K562 (cell line): Measurements from ENCODE around the gene C16orf74. TPM values are rescaled to one million over a fixed set of nuclear protein-coding genes. Genes with fewer than 3 reads are reported as not detected.

Source experiments
- ATAC-seq: fragments of 200-7000 bp; cut with Tn5 transposase; 3 replicates; pipeline ENCODE4 v1.9.1; 2020; ENCODE audit warnings: moderate library complexity
- BruUV-seq: library from RNA; stranded (reverse); fragments of 400-500 nt; replicated peaks from 2 replicates; lab custom pipeline; 2021; lab: Mats Ljungman, UMichigan
- CTCF ChIA-PET: fragments of 300-600 bp; formaldehyde crosslinking; extraction: SDS; loops from one replicate; lab custom pipeline; 2021; ENCODE audit warnings: low intra/inter-chr PET ratio; lab: Yijun Ruan, JAX
- POLR2A ChIA-PET: fragments of 300-600, 350-650 bp; sonication (Branson Sonifier 250); formaldehyde crosslinking; extraction: SDS; loops from one replicate; lab custom pipeline; 2021; ENCODE audit warnings: antibody characterized with exemption, inconsistent platforms; lab: Yijun Ruan, JAX
- DNase-seq, 4 experiments: peaks; one replicate each; pipeline versions ENCODE4 v3.0.0 to v3.0.0-alpha.2; 2011 to 2018; ENCODE audit warnings: low spot score in 3 of 4, mixed read lengths in 3 of 4; ENCODE audit errors: extremely low read depth in 1 of 4
- FAIRE-seq: peaks from 2 replicates; lab custom pipeline; 2011; peaks lifted over from hg19 to GRCh38; lab: Jason Lieb, UNC
- H2AFZ ChIP-seq: 2 replicates; pipeline ENCODE4 v1.6.0; 2011; ENCODE audit warnings: low read depth, low read length, control low read depth, inconsistent platforms
- H3K27ac ChIP-seq: fragments of 200-600 bp; 3 replicates; pipeline ENCODE4 v1.8.0; 2011; ENCODE audit warnings: low read depth, mild to moderate bottlenecking, control low read depth, inconsistent platforms, low read length, moderate library complexity, mixed read lengths; ENCODE audit errors: extremely low read depth
- H3K27me3 ChIP-seq, 2 experiments: fragments of 300-600 bp in 1 of 2; 2 replicates in 1 of 2; 3 replicates in 1 of 2; pipeline versions ENCODE4 v1.6.0 to v1.8.0; 2011; ENCODE audit warnings: inconsistent platforms in 2 of 2, low read length in 2 of 2, mild to moderate bottlenecking in 1 of 2, mixed read lengths in 1 of 2, moderate library complexity in 1 of 2; ENCODE audit not compliant: control insufficient read depth in 2 of 2, insufficient read depth in 2 of 2
- H3K36me3 ChIP-seq: fragments of 300-600 bp; 3 replicates; pipeline ENCODE4 v1.8.0; 2011; ENCODE audit warnings: mild to moderate bottlenecking, low read length, inconsistent platforms; ENCODE audit not compliant: control insufficient read depth, insufficient read depth
- H3K4me1 ChIP-seq, 2 experiments: fragments of 200-600 bp in 1 of 2; replicated peaks in 1 of 2; 2 replicates in 1 of 2; 3 replicates in 1 of 2; pipeline versions ENCODE4 v1.5.1 to v1.8.0; 2011; ENCODE audit warnings: inconsistent platforms in 2 of 2, low read length in 2 of 2, mild to moderate bottlenecking in 1 of 2, mixed read lengths in 1 of 2, moderate library complexity in 1 of 2; ENCODE audit not compliant: control insufficient read depth in 2 of 2, insufficient read depth in 2 of 2
- H3K4me2 ChIP-seq: 2 replicates; pipeline ENCODE4 v1.6.1; 2011; ENCODE audit warnings: low read length, control low read depth, inconsistent platforms, mixed read lengths; ENCODE audit not compliant: insufficient read depth
- H3K4me3 ChIP-seq: fragments of 200-600 bp; sonication (generic), shearing (Covaris generic); 2 replicates; pipeline ENCODE4 v1.5.1; 2016; ENCODE audit warnings: control low read depth, inconsistent platforms
- H3K79me2 ChIP-seq: fragments of 200-600 bp; 3 replicates; pipeline ENCODE4 v1.8.0; 2011; ENCODE audit warnings: low read length, inconsistent platforms; ENCODE audit not compliant: control insufficient read depth, insufficient read depth
- H3K9ac ChIP-seq, 2 experiments: 2 replicates each; pipeline versions ENCODE4 v1.6.0 to v1.6.1; 2011; ENCODE audit warnings: low read depth in 2 of 2, low read length in 2 of 2, control low read depth in 1 of 2, inconsistent platforms in 1 of 2, mild to moderate bottlenecking in 1 of 2, mixed read lengths in 1 of 2; ENCODE audit not compliant: insufficient read depth in 1 of 2
- H3K9me1 ChIP-seq: one replicate; pipeline ENCODE4 v1.6.0; 2011; ENCODE audit warnings: inconsistent platforms, mild to moderate bottlenecking, low read length, moderate library complexity; ENCODE audit not compliant: control insufficient read depth, insufficient read depth
- H3K9me3 ChIP-seq: replicated peaks from 2 replicates; pipeline ENCODE4 v1.5.1; 2011; ENCODE audit warnings: low read depth, low read length, inconsistent platforms; ENCODE audit not compliant: control insufficient read depth, insufficient read depth
- H4K20me1 ChIP-seq: replicated peaks from 2 replicates; pipeline ENCODE4 v1.6.1; 2011; ENCODE audit warnings: low read length, inconsistent platforms, mixed read lengths; ENCODE audit not compliant: control insufficient read depth, insufficient read depth
- E2F6 ChIP-seq, 2 experiments: IDR thresholded peaks; 2 replicates each; pipeline ENCODE4 v1.6.1; 2011; ENCODE audit warnings: borderline replicate concordance in 1 of 2, control low read depth in 1 of 2, low read depth in 1 of 2, low read length in 1 of 2, mild to moderate bottlenecking in 1 of 2, mixed read lengths in 1 of 2, moderate library complexity in 1 of 2; ENCODE audit not compliant: insufficient read depth in 1 of 2, insufficient read length in 1 of 2, poor library complexity in 1 of 2, severe bottlenecking in 1 of 2; ENCODE audit errors: extremely low read depth in 1 of 2
- MAX ChIP-seq: sonication (generic); formaldehyde crosslinking; IDR thresholded peaks from 2 replicates; pipeline ENCODE4 v1.9.0; 2022; ENCODE audit warnings: mild to moderate bottlenecking, missing genetic modification reagents
- MGA ChIP-seq: fragments of 450-650 bp; IDR thresholded peaks from 2 replicates; pipeline ENCODE4 v1.6.1; 2016; ENCODE audit warnings: mild to moderate bottlenecking, moderate library complexity
- ZBTB26 ChIP-seq: fragments of 450-650 bp; formaldehyde crosslinking; IDR thresholded peaks from 2 replicates; pipeline ENCODE4 v1.4.0; 2022; ENCODE audit warnings: missing genetic modification characterization
- ZNF143 ChIP-seq: sonication (generic); formaldehyde crosslinking; IDR thresholded peaks from 2 replicates; pipeline ENCODE4 v1.9.0; 2022; ENCODE audit warnings: mild to moderate bottlenecking, missing genetic modification reagents
- ZNF717 ChIP-seq: fragments of 250-450 bp; sonication (Bioruptor Pico); IDR thresholded peaks from 2 replicates; pipeline ENCODE4 v1.5.0; 2021
- WGBS: fragments of 100-300 bp; shearing (Covaris generic); methylation state at CpG from one replicate; pipeline ENCODE4 v1.1.6; 2016; ENCODE audit warnings: low coverage, mixed read lengths; ENCODE audit not compliant: insufficient coverage; ENCODE audit errors: missing lambda C conversion rate; 5-methylcytosine and 5-hydroxymethylcytosine counted together
- in situ Hi-C: fragments of 300-500 bp; cut with MboI; formaldehyde crosslinking; loops from 4 replicates; pipeline ENCODE4 v1.15.0; 2018; ENCODE audit warnings: inconsistent platforms, mixed read lengths
- intact Hi-C: fragments of 100-400 bp; cut with micrococcal nuclease; formaldehyde crosslinking; loops from 2 replicates; pipeline ENCODE4 v1.14.2; 2022
- polyA plus RNA-seq, 8 experiments: library from polyadenylated mRNA; depleted of rRNA in 4 of 8; stranded (reverse) in 5 of 8; unstranded in 3 of 8; fragments of >200 nt; fragmentation: Nextera tagmentation in 2 of 8; fragmentation: Illumina TruSeq in 1 of 8; extraction: Ambion mirVana in 2 of 8; extraction: Trizol in 1 of 8; gene quantifications; 2 replicates each; pipeline versions ENCODE4 v1.2.1 to v1.2.3, GENCODE V29; 2011 to 2014; ENCODE audit warnings: inconsistent platforms in 1 of 8, missing spikeins in 1 of 8
- total RNA-seq, 7 experiments: library from RNA; depleted of rRNA in 6 of 7; stranded (reverse); fragments of >200 nt in 6 of 7; fragmentation: Illumina TruSeq in 2 of 7; extraction: Trizol in 2 of 7; gene quantifications; 2 replicates each; pipeline versions ENCODE4 v1.2.1 to v1.2.3, GENCODE V29; 2011 to 2021; ENCODE audit warnings: low replicate concordance in 1 of 7

C16orf74 gene
- total and polyA plus RNA-seq, 9 of the 15 experiments (the other 6 are each of a cell fraction or from before 2014, with no cell fraction given) = not detected

- intact Hi-C loops = no loop called here
- Histone ChIP-seq H3K4me3 (no peak overlapping the region), H3K4me1 (peaks cover 0 to 3% of the 10 kb centered on the region in 2 experiments; a peak in 3 of 5 replicates), H3K4me2 (no peak overlapping the region), H2AFZ (no peak overlapping the region), H3K79me2 (peaks cover 36% of the 10 kb centered on the region), H3K27me3 (no peaks in the 10 kb centered on the region), H3K9me3 (no peaks in the 10 kb centered on the region), H3K9ac (no peak overlapping the region; a peak in 1 of 4 replicates), H3K9me1 (peaks cover 2% of the 10 kb centered on the region), H3K27ac (no peak overlapping the region), H4K20me1 (peaks cover 11% of the 10 kb centered on the region), H3K36me3 (peaks cover 98% of the 10 kb centered on the region)
- FAIRE-seq (no peak), ATAC-seq (no peak), DNase-seq (no peak)
- no TSS peak for BruUV-seq
- ChIA-PET CTCF (no interaction called here), POLR2A (interaction anchor here (0.8 kb wide), 2 partner anchors 8 to 16 kb away, joined by 3 read pairs; partner anchors contain the start of gene GINS2)
- in situ Hi-C loops = no loop called here
- WGBS = 65% methylated on average over 8 of the region's 8 CpGs
- no peak for TF ChIP-seq ZNF717 (CRISPR knock-in tag)
- TF ChIP-seq MAX = no peak
- TF ChIP-seq MGA = no peak
- no peak for TF ChIP-seq E2F6 (IDR thresholded peaks at IDR 0.05; ENCODE audit: borderline replicate concordance in 1 of 2, extremely low read depth in 1 of 2, insufficient read depth in 1 of 2, insufficient read length in 1 of 2, low read depth in 1 of 2, low read length in 1 of 2, poor library complexity in 1 of 2, severe bottlenecking in 1 of 2)
- TF ChIP-seq ZBTB26 (CRISPR knock-in tag) = no peak
- TF ChIP-seq ZNF143 (CRISPR knock-in tag) = no peak
Observed at GRCh38 chr16:85681255-85681654, 69.6 kb downstream of the C16orf74 start.
